Measurements from ENCODE around the gene MS4A1.

DNA sequence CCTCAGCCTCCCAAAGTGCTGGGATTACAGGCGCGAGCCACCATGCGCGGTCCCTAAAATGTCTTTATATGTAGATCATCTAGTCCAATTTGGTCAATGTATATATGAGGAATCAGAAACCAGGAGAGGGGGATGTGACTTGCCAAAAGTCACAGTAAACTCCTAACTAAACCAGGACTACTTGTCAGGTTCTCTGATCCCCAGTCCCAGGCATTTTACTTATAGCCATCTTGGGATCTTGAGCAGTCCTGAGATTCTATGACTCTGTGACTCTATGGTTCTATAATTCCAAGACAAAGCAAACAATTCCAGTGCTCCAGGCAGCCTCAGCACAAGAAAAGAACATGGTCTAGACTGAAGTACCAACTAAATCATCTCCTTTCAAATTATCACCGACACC lies 26.4 kb upstream of the MS4A1 start, which contains the start of gene MS4A5:
- no peak for TF ChIP-seq POLR2A (IDR thresholded peaks at IDR 0.05)
- TF ChIP-seq, protein P1, sequence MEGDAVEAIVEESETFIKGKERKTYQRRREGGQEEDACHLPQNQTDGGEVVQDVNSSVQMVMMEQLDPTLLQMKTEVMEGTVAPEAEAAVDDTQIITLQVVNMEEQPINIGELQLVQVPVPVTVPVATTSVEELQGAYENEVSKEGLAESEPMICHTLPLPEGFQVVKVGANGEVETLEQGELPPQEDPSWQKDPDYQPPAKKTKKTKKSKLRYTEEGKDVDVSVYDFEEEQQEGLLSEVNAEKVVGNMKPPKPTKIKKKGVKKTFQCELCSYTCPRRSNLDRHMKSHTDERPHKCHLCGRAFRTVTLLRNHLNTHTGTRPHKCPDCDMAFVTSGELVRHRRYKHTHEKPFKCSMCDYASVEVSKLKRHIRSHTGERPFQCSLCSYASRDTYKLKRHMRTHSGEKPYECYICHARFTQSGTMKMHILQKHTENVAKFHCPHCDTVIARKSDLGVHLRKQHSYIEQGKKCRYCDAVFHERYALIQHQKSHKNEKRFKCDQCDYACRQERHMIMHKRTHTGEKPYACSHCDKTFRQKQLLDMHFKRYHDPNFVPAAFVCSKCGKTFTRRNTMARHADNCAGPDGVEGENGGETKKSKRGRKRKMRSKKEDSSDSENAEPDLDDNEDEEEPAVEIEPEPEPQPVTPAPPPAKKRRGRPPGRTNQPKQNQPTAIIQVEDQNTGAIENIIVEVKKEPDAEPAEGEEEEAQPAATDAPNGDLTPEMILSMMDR (IDR thresholded peaks at IDR 0.05), result no peak
